ENCODE measurements around the gene TEX53. TPM values are rescaled to one million over a fixed set of nuclear protein-coding genes. Genes with fewer than 3 reads are reported as not detected.

Gene TEX53
- total and polyA plus RNA-seq, 12 donors, result not detected

- H3K27me3 ChIP-seq, result no peaks in the 10 kb centered on the region
- H3K36me3 ChIP-seq, result peaks cover 0 to 4% (median 0%) of the 10 kb centered on the region in 9 donors
- peaks cover 0 to 8% (median 2%) of the 10 kb centered on the region in 11 donors for H3K9me3 ChIP-seq
- H3K4me1 ChIP-seq, result peaks cover 0 to 25% (median 13%) of the 10 kb centered on the region in 9 donors
- intact Hi-C loops (cut with DNase I), result no loop called here
- DNase-seq (peak in 1 of 2 donors; percentile 51), ATAC-seq (peak in 4 of 8 donors; percentile 56 to 62 (median 60))
- TF ChIP-seq CTCF (IDR thresholded peaks at IDR 0.05), result no peak
- no peak overlapping the region for H3K4me3 ChIP-seq
- no peak overlapping the region for H3K27ac ChIP-seq
These were observed 50.9 kb downstream of the TEX53 start for GRCh38 chr9:114606597-114607207.

Other genes starting within 250 kb of the TEX53 start
- 1 to 10 TPM in 1 of 10 donors, under 1 TPM in 8, not detected in 1; 0.13 to 1.3 (median 0.51) TPM for gene WHRN, start 152.3 kb downstream of the TEX53 start, total RNA-seq
- under 1 TPM; 0.58 to 0.59 TPM for gene WHRN, start 152.3 kb downstream of the TEX53 start, polyA plus RNA-seq
- 10 to 100 TPM; 53.1 to 80.3 (median 64.5) TPM for gene ATP6V1G1, start 70.0 kb downstream of the TEX53 start, total RNA-seq
- gene ATP6V1G1, start 70.0 kb downstream of the TEX53 start, polyA plus RNA-seq, result 100 to 1,000 TPM in 1 of 2 donors, 10 to 100 TPM in 1; 65.7 to 115 TPM
- gene TMEM268, start 46.5 kb downstream of the TEX53 start, total RNA-seq, result 1 to 10 TPM; 2.4 to 5.6 (median 3.7) TPM
- 1 to 10 TPM; 1.0 to 1.4 TPM for gene TMEM268, start 46.5 kb downstream of the TEX53 start, polyA plus RNA-seq
- gene TEX48, start 24.4 kb upstream of the TEX53 start, total RNA-seq, result not detected
- not detected for gene TEX48, start 24.4 kb upstream of the TEX53 start, polyA plus RNA-seq
- under 1 TPM in 6 of 10 donors, not detected in 4; 0.02 to 0.62 (median 0.06) TPM for gene TNFSF15, start 148.2 kb upstream of the TEX53 start, total RNA-seq
- under 1 TPM in 1 of 2 donors, not detected in 1; 0.01 TPM for gene TNFSF15, start 148.2 kb upstream of the TEX53 start, polyA plus RNA-seq